A673 (cell line): ENCODE results near the gene ARX. TPM values are rescaled to one million over a fixed set of nuclear protein-coding genes. Genes with fewer than 3 reads are reported as not detected.

Source experiments
- BruUV-seq: library from RNA; stranded (reverse); fragments of 400-500 nt; replicated peaks from 2 replicates; lab custom pipeline; 2021; lab: Mats Ljungman, UMichigan
- CTCF ChIA-PET: fragments of 300-600 bp; sonication (Branson Sonifier 250); formaldehyde crosslinking; loops from one replicate; lab custom pipeline; 2022; ENCODE audit warnings: antibody characterized with exemption; lab: Charles Lee
- POLR2A ChIA-PET: fragments of 300-600 bp; sonication (Branson Sonifier 250); formaldehyde crosslinking; loops from one replicate; lab custom pipeline; 2022; ENCODE audit warnings: antibody characterized with exemption; ENCODE audit not compliant: low non-redundant PET; lab: Charles Lee
- DNase-seq: peaks from one replicate; pipeline ENCODE4 v3.0.0-alpha.2; 2015; ENCODE audit warnings: low spot score
- H3K27ac ChIP-seq: fragments of 200-600 bp; sonication (generic); 2 replicates; pipeline ENCODE4 v1.5.1; 2016; ENCODE audit warnings: mixed run types, low read depth, mild to moderate bottlenecking, mixed read lengths, antibody characterized with exemption, low read length; ENCODE audit not compliant: poor library complexity, severe bottlenecking
- H3K27me3 ChIP-seq: fragments of 200-600 bp; sonication (generic); replicated peaks from 2 replicates; pipeline ENCODE4 v1.6.1; 2017; ENCODE audit warnings: mixed run types, low read depth, mild to moderate bottlenecking, mixed read lengths, antibody characterized with exemption, low read length; ENCODE audit not compliant: insufficient read depth, poor library complexity
- H3K36me3 ChIP-seq: fragments of 200-600 bp; sonication (generic); 2 replicates; pipeline ENCODE4 v1.6.1; 2016; ENCODE audit warnings: mixed run types, mild to moderate bottlenecking, mixed read lengths, antibody characterized with exemption, low read length; ENCODE audit not compliant: insufficient read depth, poor library complexity, severe bottlenecking
- H3K4me1 ChIP-seq: fragments of 200-600 bp; sonication (generic); 2 replicates; pipeline ENCODE4 v1.6.1; 2017; ENCODE audit warnings: mixed run types, mild to moderate bottlenecking, mixed read lengths, antibody characterized with exemption, low read length; ENCODE audit not compliant: insufficient read depth, poor library complexity, severe bottlenecking
- H3K4me3 ChIP-seq: fragments of 200-600 bp; sonication (generic); 2 replicates; pipeline ENCODE4 v1.5.1; 2016; ENCODE audit warnings: low read depth, mixed run types, mild to moderate bottlenecking, mixed read lengths, low read length; ENCODE audit not compliant: poor library complexity, severe bottlenecking
- H3K9me3 ChIP-seq: fragments of 200-600 bp; sonication (generic); 2 replicates; pipeline ENCODE4 v1.6.1; 2016; ENCODE audit warnings: mixed run types, low read depth, mild to moderate bottlenecking, mixed read lengths, antibody characterized with exemption, low read length; ENCODE audit not compliant: poor library complexity, severe bottlenecking
- CTCF ChIP-seq: fragments of 300-800, 200-600 bp; sonication (generic); conservative IDR thresholded peaks from 2 replicates; pipeline ENCODE4 v1.5.1; 2017; ENCODE audit warnings: low read depth, mild to moderate bottlenecking, antibody characterized with exemption, low read length, moderate library complexity, mixed read lengths
- EZH2 ChIP-seq: fragments of 200-600 bp; sonication (generic); IDR thresholded peaks from 2 replicates; pipeline ENCODE4 v1.6.1; 2017; ENCODE audit warnings: borderline replicate concordance, low read depth, mild to moderate bottlenecking, mixed read lengths, antibody characterized with exemption, low read length; ENCODE audit not compliant: poor library complexity, severe bottlenecking
- intact Hi-C: fragments of 100-400 bp; cut with micrococcal nuclease; formaldehyde crosslinking; loops from one replicate; pipeline ENCODE4 v1.10.0; 2022; ENCODE audit not compliant: unreplicated experiment
- total RNA-seq: library from RNA; stranded (reverse); gene quantifications from 2 replicates; pipeline ENCODE4 v1.2.3, GENCODE V29; 2021

Gene ARX
- total RNA-seq, 1 experiment from 2014 or later, result 32.0 TPM

DNA sequence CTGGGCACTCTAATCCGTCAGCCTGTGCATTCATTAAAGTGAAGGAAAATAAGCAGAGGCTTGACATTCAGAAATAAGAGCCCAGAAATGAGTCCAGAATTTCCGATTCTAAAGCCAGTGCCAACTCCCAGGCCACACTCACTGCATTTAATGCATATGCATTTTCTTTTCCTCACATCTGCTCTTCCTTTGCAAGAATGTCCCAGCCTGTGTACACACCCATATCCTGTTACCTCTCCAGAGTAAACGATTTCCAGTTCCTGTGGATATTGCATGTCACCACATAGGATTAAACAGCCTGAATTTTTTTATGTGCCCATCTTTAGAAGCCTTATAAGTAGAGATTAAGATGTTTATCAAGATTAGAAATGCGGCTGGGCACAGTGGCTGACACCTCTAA lies 27.5 kb downstream of the ARX start:
- BruUV-seq, result no TSS peak
- TF ChIP-seq CTCF (no peak), EZH2 (no peak)
- CTCF ChIA-PET, result no interaction called here

GRCh38 chrX:24987731-24988130 lies 28.0 kb downstream of the ARX start:
- Histone ChIP-seq H3K4me1 (peaks cover 25% of the 10 kb centered on the region), H3K27me3 (peaks cover 16% of the 10 kb centered on the region)
- CTCF ChIA-PET, result no interaction called here

More for the DNA sequence above, 27.5 kb downstream of the ARX start:
- H3K4me3 ChIP-seq, result no peak overlapping the region
- POLR2A ChIA-PET, result no interaction called here
- H3K36me3 ChIP-seq, result no peaks in the 10 kb centered on the region
- H3K27ac ChIP-seq, result no peak overlapping the region
- H3K9me3 ChIP-seq, result no peaks in the 10 kb centered on the region
- H3K4me1 ChIP-seq, result peaks cover 25% of the 10 kb centered on the region
- H3K27me3 ChIP-seq, result peaks cover 14% of the 10 kb centered on the region
- peak; percentile 76 for DNase-seq
- intact Hi-C loops, result no loop called here

DNA sequence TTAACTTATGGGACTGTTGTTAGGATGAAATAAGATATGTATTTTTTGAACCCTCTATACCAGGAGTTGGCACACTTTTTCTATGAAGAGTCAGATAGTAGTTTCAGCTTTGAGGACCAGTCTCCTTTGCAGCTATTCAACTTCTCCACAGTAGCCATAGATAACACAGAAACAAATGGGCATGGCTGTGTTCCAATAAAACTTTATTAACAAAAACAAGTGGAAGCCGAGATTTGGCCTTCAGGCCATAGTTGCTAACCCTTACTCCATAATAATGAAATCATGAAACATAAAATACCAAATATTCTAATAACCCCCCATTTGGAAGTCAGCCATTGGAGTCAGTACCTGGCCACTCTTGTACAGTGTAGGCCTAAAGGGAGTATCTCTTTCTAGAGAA lies 30.6 kb downstream of the ARX start:
- no peaks in the 10 kb centered on the region for H3K9me3 ChIP-seq
- H3K36me3 ChIP-seq, result no peaks in the 10 kb centered on the region
- H3K4me1 ChIP-seq, result peaks cover 17% of the 10 kb centered on the region
- DNase-seq, result no peak
- H3K27ac ChIP-seq, result no peak overlapping the region
- intact Hi-C loops, result no loop called here
- ChIA-PET POLR2A (no interaction called here), CTCF (no interaction called here)
- BruUV-seq, result no TSS peak
- H3K27me3 ChIP-seq, result peaks cover 24% of the 10 kb centered on the region
- TF ChIP-seq CTCF (no peak), EZH2 (no peak)
- H3K4me3 ChIP-seq, result no peak overlapping the region

More at GRCh38 chrX:24987731-24988130, 28.0 kb downstream of the ARX start:
- no peaks in the 10 kb centered on the region for H3K36me3 ChIP-seq
- intact Hi-C loops, result no loop called here
- H3K4me3 ChIP-seq, result no peak overlapping the region
- POLR2A ChIA-PET, result no interaction called here
- no TSS peak for BruUV-seq
- DNase-seq, result no peak
- H3K27ac ChIP-seq, result no peak overlapping the region
- no peaks in the 10 kb centered on the region for H3K9me3 ChIP-seq
- TF ChIP-seq CTCF, result no peak
- TF ChIP-seq EZH2, result no peak
